ENCODE results near the gene LRP1. TPM values are rescaled to one million over a fixed set of nuclear protein-coding genes. Genes with fewer than 3 reads are reported as not detected.

LRP1 gene
- total and polyA plus RNA-seq, 3 experiments from 2014 or later, result 0.29 to 2.5 (median 2.3) TPM

DNA sequence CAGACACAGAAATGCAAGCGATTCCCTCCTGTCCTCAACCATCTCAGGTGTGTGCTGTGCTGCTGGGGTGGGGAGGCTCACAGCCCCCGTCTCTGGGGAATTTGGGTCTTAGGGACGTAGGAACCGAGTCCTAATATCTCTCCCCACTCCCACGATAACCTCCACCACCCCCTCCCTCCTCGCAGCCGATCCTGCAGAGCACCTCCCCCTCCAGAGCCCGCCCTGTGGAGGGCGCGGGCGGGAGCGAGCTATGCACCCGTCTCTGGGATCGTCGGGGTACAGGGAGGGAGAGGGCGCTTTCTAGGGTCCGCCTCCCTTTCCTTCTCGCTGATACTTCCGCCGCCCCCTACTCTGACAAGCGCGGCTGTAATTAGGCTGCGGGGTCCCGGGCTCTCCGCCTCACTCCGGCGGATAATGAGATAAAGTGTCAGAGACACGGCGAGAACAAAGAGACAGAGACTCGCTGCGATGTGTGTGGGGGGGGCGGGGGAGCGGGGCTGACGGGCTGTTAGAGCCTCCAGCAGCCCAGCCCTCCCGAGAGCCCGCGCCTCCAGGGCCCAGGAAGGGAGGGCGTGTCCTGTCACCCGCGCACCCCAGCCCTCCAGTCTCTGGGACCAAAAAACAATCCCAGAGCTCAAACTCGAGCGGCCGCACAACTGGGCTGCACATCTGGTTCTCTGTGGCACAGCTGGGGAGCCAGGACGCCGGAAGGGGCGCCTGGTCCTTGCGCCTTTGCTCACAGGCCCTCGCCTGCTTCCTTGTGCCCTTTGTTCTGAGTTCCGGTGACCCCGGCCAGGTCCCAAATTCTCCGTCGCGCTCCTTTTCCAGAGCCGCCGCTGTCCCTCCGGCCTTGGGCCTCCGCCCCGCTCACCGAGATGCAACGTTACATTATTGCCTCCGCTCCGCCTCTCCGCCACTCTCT lies 109.9 kb downstream of the LRP1 start:
- H3K4me1 Mint-ChIP-seq, result peaks cover 51 to 71% (median 67%) of the 10 kb centered on the region in 3 donors
- Histone ChIP-seq H3K9me3 (ENCODE audit: low read length) (no peaks in the 10 kb centered on the region), H3K36me3 (ENCODE audit: insufficient read depth, low read length) (peaks cover 10% of the 10 kb centered on the region), H3K4me1 (ENCODE audit: insufficient read depth, low read length) (peaks cover 67% of the 10 kb centered on the region), H3K27me3 (ENCODE audit: insufficient read depth, low read length, poor library complexity, severe bottlenecking) (peaks cover 52% of the 10 kb centered on the region), H3K4me3 (ENCODE audit: low read length) (peak overlapping the region; percentile 28), H3K27ac (ENCODE audit: low read depth, low read length) (no peak overlapping the region)
- H3K4me3 Mint-ChIP-seq, result peak overlapping the region; percentile 79 to 98 (median 94)
- no peaks in the 10 kb centered on the region for H3K9me3 Mint-ChIP-seq
- ChIA-PET POLR2A (interaction anchor here (1.0 to 1.9 kb wide), 4 partner anchors 9 to 24 kb away, joined by 3 to 13 read pairs (median 5); partner anchors contain the start of genes NXPH4 and SHMT2), CTCF (interaction anchor here (1.0 to 12.7 kb wide), 9 partner anchors 10 to 126 kb away, joined by 3 to 274 read pairs (median 9); partner anchors contain the start of genes NXPH4, SHMT2 and STAC3)
- peak overlapping the region in 4 of 8 donors; percentile 53 to 88 (median 69) for H3K27ac Mint-ChIP-seq
- DNase-seq, result peak in 1 of 5 donors; percentile 21
- H3K27me3 Mint-ChIP-seq, result peaks cover 52 to 66% of the 10 kb centered on the region in 2 donors
- peaks cover 8 to 21% (median 15%) of the 10 kb centered on the region in 3 donors for H3K36me3 Mint-ChIP-seq

DNA sequence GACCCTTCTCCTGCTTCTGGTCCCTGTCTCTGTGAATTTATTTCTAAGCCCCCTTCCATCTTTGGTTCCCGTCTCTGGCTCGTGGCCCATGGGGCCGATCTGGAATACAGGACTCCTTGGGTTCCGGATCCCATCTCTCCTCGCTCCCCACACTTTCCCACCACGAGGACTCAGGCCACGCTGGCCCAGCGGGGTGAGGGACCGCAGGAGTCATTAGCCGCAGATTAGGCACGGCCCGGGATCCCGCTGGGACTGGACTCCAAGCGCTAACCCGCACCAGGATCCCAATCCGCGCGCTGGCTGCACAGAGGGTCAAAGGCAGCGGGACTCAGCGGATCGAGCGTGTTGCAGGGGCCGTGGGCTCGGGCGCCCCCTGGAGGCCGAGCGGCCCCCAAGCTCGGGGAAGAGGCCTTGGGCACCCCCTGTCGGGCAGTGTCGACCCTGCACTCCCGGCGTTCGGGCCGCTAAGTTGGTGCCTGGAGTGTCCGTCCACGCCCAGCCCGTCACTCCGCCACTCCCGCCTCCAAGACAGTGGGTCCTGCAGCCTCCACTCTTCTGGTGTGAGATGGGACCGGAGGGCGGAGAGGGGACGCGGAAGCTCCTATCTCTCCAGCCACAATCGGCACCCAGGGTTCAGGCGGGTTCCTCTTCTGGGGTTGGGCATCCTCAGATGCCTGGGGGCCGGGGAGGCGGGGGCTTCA lies 110.7 kb downstream of the LRP1 start:
- H3K9me3 Mint-ChIP-seq, result no peaks in the 10 kb centered on the region
- Histone ChIP-seq H3K36me3 (ENCODE audit: insufficient read depth, low read length) (peaks cover 2% of the 10 kb centered on the region), H3K27ac (ENCODE audit: low read depth, low read length) (no peak overlapping the region), H3K27me3 (ENCODE audit: insufficient read depth, low read length, poor library complexity, severe bottlenecking) (peaks cover 55% of the 10 kb centered on the region), H3K4me3 (ENCODE audit: low read length) (peak overlapping the region; percentile 76), H3K4me1 (ENCODE audit: insufficient read depth, low read length) (peaks cover 75% of the 10 kb centered on the region), H3K9me3 (ENCODE audit: low read length) (no peaks in the 10 kb centered on the region)
- ChIA-PET POLR2A (interaction anchor here (1.0 to 1.9 kb wide), 4 partner anchors 10 to 25 kb away, joined by 3 to 13 read pairs (median 5); partner anchors contain the start of genes NXPH4 and SHMT2), CTCF (interaction anchor here (0.7 to 12.7 kb wide), 16 partner anchors 11 to 223 kb away, joined by 3 to 274 read pairs (median 6); partner anchors contain the start of genes NEMP1, NXPH4, SHMT2 and STAC3)
- H3K4me1 Mint-ChIP-seq, result peaks cover 57 to 79% (median 75%) of the 10 kb centered on the region in 3 donors
- DNase-seq, result peak; percentile 80 to 88 (median 82)
- H3K27me3 Mint-ChIP-seq, result peaks cover 56 to 73% of the 10 kb centered on the region in 2 donors
- H3K27ac Mint-ChIP-seq, result peak overlapping the region in 6 of 8 donors; percentile 54 to 92 (median 76)
- peaks cover 7 to 13% (median 8%) of the 10 kb centered on the region in 3 donors for H3K36me3 Mint-ChIP-seq
- H3K4me3 Mint-ChIP-seq, result peak overlapping the region; percentile 79 to 98 (median 94)

DNA sequence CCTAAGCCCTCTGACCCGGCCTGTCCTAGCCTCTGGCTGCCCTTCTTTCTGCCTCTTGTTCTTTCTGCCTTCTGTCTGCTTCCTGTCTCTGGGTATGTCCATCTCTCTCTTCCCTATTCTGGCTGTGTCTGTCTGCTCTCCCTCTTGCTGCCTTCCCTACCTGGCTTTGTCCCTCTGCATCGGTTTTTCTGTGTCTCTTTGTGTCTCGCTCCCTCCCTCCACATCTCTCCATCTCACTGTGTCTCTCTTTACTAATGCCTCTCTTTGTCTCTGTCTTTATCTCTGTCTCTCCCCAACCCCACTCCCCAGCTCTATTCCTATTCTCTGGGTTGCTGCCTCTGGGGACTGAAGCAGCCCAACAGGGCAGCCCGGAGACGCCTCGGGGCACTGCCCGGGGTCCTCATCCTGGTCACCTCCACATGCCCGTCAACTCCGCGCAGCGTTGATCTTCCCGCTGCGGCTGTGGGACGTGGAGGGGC lies 111.3 kb downstream of the LRP1 start:
- Histone ChIP-seq H3K27me3 (ENCODE audit: insufficient read depth, low read length, poor library complexity, severe bottlenecking) (peaks cover 61% of the 10 kb centered on the region), H3K27ac (ENCODE audit: low read depth, low read length) (no peak overlapping the region), H3K36me3 (ENCODE audit: insufficient read depth, low read length) (no peaks in the 10 kb centered on the region), H3K9me3 (ENCODE audit: low read length) (no peaks in the 10 kb centered on the region), H3K4me3 (ENCODE audit: low read length) (peak overlapping the region; percentile 76), H3K4me1 (ENCODE audit: insufficient read depth, low read length) (peaks cover 76% of the 10 kb centered on the region)
- H3K4me1 Mint-ChIP-seq, result peaks cover 59 to 82% (median 79%) of the 10 kb centered on the region in 3 donors
- peak overlapping the region in 5 of 8 donors; percentile 49 to 92 (median 88) for H3K27ac Mint-ChIP-seq
- peaks cover 58 to 78% of the 10 kb centered on the region in 2 donors for H3K27me3 Mint-ChIP-seq
- H3K36me3 Mint-ChIP-seq, result peaks cover 1 to 6% (median 1%) of the 10 kb centered on the region in 3 donors
- no peaks in the 10 kb centered on the region for H3K9me3 Mint-ChIP-seq
- ChIA-PET POLR2A (interaction anchor here (1.0 to 2.0 kb wide), 3 partner anchors 10 to 26 kb away, joined by 4 to 13 read pairs (median 8); partner anchors contain the start of gene SHMT2), CTCF (interaction anchor here (0.7 to 12.7 kb wide), 19 partner anchors 10 to 222 kb away, joined by 3 to 274 read pairs (median 6); partner anchors contain the start of genes NEMP1, NXPH4, SHMT2 and STAC3)
- no peak for DNase-seq
- peak overlapping the region; percentile 79 to 98 (median 94) for H3K4me3 Mint-ChIP-seq

DNA sequence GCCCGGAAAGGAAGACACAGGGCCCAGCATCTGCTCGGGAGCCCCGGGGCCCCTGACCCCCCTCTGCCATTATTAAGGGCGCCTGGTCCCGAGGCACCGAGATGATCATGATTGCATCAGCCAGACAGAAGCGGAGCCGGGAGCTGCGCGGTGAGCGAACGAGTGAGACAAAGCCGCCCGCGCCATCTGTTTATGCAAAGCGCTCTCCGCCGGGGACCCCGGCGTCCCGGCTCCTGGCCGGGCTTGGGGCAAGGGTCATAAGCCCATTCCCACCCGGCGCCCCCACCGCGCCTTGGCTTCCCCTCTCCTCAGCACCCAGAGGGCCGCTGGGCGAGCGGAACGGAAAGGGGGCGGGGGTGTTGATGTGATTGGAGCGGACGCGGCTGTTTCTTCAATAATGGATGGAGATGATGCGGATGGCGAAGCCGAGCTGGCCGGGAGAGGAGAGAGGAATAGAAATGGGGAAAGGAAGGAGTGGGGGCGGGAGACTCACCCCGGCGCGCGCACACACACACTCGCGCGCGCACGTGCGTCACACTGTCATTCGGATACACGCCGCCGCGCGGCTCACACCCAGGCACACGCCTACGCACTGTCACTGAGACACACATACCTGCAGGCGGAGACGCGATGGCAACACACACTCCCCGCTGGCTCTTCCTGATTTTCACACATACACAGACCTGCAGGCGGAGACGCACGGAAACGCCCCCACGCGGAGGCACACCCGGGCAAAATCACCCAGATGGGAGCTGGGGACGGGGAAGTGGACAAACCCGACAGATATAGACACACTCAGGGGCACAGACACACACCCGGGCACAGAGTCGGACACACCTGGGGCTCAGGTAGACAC lies 112.0 kb downstream of the LRP1 start:
- Mint-ChIP-seq H3K9me3 (no peaks in the 10 kb centered on the region), H3K36me3 (peaks cover 0 to 4% (median 0%) of the 10 kb centered on the region in 3 donors), H3K4me1 (peaks cover 59 to 82% (median 79%) of the 10 kb centered on the region in 3 donors), H3K4me3 (peak overlapping the region; percentile 79 to 98 (median 94)), H3K27ac (peak overlapping the region; percentile 36 to 96 (median 90)), H3K27me3 (peaks cover 58 to 83% of the 10 kb centered on the region in 2 donors)
- peaks cover 76% of the 10 kb centered on the region for H3K4me1 ChIP-seq (ENCODE audit: insufficient read depth, low read length)
- CTCF ChIA-PET, result interaction anchor here (1.0 to 12.7 kb wide), 12 partner anchors 9 to 161 kb away, joined by 3 to 274 read pairs (median 8); partner anchors contain the start of genes NEMP1, NXPH4, SHMT2 and STAC3
- H3K4me3 ChIP-seq (ENCODE audit: low read length), result peak overlapping the region; percentile 76
- no peaks in the 10 kb centered on the region for H3K9me3 ChIP-seq (ENCODE audit: low read length)
- H3K27ac ChIP-seq (ENCODE audit: low read depth, low read length), result no peak overlapping the region
- no peaks in the 10 kb centered on the region for H3K36me3 ChIP-seq (ENCODE audit: insufficient read depth, low read length)
- POLR2A ChIA-PET, result interaction anchor here (0.9 to 2.0 kb wide), 3 partner anchors 11 to 27 kb away, joined by 5 to 8 read pairs (median 5); partner anchors contain the start of gene SHMT2
- peak; percentile 56 to 84 (median 71) for DNase-seq
- peaks cover 61% of the 10 kb centered on the region for H3K27me3 ChIP-seq (ENCODE audit: insufficient read depth, low read length, poor library complexity, severe bottlenecking)

DNA sequence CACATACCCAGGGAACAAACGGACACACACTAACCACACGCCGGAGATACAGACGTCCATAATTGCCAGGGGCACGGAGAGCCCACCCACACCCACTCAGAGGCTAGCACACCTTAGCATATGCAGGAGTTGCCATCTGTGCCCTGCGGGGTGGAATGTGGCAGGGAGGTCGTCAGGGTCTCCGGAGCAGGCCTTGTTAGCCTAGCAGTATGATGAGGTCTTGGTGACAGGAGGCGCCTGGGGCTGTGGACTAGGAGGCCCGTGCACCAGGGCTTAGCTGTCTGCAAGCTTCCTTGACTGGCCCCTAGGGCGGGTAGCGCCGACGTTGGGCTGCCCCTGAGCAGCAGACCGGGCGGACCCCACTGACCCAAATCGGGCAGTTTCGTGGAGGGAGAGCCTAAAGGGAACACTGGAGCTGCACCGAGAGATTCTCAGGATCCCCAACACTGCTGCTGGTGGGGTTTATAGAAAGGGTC lies 112.7 kb downstream of the LRP1 start:
- Mint-ChIP-seq H3K36me3 (peaks cover 0 to 2% (median 0%) of the 10 kb centered on the region in 3 donors), H3K27ac (peak overlapping the region; percentile 36 to 96 (median 86)), H3K9me3 (no peaks in the 10 kb centered on the region), H3K4me3 (peak overlapping the region; percentile 79 to 98 (median 94)), H3K27me3 (peaks cover 55 to 81% of the 10 kb centered on the region in 2 donors), H3K4me1 (peaks cover 59 to 82% (median 79%) of the 10 kb centered on the region in 3 donors)
- H3K36me3 ChIP-seq (ENCODE audit: insufficient read depth, low read length), result no peaks in the 10 kb centered on the region
- ChIA-PET POLR2A (interaction anchor here (0.9 to 2.0 kb wide), 3 partner anchors 11 to 27 kb away, joined by 5 to 8 read pairs (median 5); partner anchors contain the start of gene SHMT2), CTCF (interaction anchor here (1.3 to 12.7 kb wide), 8 partner anchors 12 to 162 kb away, joined by 3 to 274 read pairs (median 16); partner anchors contain the start of genes NEMP1, NXPH4 and SHMT2)
- H3K4me1 ChIP-seq (ENCODE audit: insufficient read depth, low read length), result peaks cover 76% of the 10 kb centered on the region
- peak overlapping the region; percentile 76 for H3K4me3 ChIP-seq (ENCODE audit: low read length)
- no peak for DNase-seq
- no peaks in the 10 kb centered on the region for H3K9me3 ChIP-seq (ENCODE audit: low read length)
- H3K27ac ChIP-seq (ENCODE audit: low read depth, low read length), result no peak overlapping the region
- H3K27me3 ChIP-seq (ENCODE audit: insufficient read depth, low read length, poor library complexity, severe bottlenecking), result peaks cover 61% of the 10 kb centered on the region

DNA sequence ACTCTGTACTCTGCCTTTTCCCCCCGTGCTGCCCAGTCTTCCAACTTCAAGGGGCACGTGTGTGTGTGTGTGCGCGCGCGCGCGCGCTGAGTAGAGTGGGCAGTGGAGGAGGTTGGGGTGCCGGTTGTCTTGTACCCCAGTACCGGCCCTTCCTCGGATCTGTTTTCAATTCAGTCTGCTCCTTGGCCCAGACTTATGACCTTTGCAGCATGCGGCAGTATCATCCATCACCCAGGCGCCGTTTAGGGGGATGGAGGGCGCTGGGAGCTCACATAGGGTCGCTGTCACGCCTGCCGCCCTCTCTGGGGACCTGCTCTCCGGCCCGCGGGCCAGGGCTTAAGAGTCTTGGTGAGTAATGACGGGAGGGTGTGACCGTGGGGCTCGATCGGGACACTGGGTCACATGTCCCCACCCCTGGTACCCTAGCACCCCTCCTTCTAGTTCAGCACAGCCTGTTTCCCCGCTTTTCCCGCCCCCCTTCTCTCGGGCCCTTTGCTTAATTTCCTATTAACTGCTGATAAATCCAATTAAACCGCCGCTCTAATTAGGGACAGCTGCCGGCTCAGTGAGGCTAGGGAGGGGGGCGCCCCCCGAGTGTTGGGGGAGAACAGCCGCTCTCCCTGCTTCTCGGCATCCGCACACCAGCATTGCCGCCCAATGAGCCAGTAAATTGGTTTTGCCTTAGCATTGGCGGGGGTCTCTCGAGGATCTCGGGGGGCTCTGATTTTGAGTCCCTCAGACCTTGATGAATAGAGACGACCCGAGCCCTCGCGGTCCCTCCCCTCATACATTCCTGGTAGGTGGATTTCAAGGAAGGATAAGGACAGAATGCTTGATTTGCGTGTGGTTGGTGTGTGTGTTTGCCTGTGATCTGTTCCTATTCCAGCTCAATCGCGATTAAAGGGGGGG lies 113.4 kb downstream of the LRP1 start:
- Mint-ChIP-seq H3K9me3 (no peaks in the 10 kb centered on the region), H3K27ac (peak overlapping the region in 3 of 8 donors; percentile 36 to 77 (median 67)), H3K36me3 (peaks cover 0 to 2% (median under 1%) of the 10 kb centered on the region in 3 donors), H3K27me3 (peaks cover 56 to 74% of the 10 kb centered on the region in 2 donors), H3K4me1 (peaks cover 59 to 75% (median 73%) of the 10 kb centered on the region in 3 donors), H3K4me3 (peak overlapping the region in 6 of 7 donors; percentile 61 to 98 (median 88))
- no peaks in the 10 kb centered on the region for H3K36me3 ChIP-seq (ENCODE audit: insufficient read depth, low read length)
- H3K27me3 ChIP-seq (ENCODE audit: insufficient read depth, low read length, poor library complexity, severe bottlenecking), result peaks cover 59% of the 10 kb centered on the region
- no peak overlapping the region for H3K27ac ChIP-seq (ENCODE audit: low read depth, low read length)
- ChIA-PET POLR2A (interaction anchor here (1.3 to 2.0 kb wide), 2 partner anchors 12 to 17 kb away, joined by 4 to 8 read pairs; partner anchors contain the start of gene SHMT2), CTCF (interaction anchor here (1.3 to 12.7 kb wide), 13 partner anchors 11 to 217 kb away, joined by 3 to 274 read pairs (median 8); partner anchors contain the start of genes GLI1, NXPH4 and SHMT2)
- peaks cover 72% of the 10 kb centered on the region for H3K4me1 ChIP-seq (ENCODE audit: insufficient read depth, low read length)
- no peak for DNase-seq
- no peak overlapping the region for H3K4me3 ChIP-seq (ENCODE audit: low read length)
- H3K9me3 ChIP-seq (ENCODE audit: low read length), result no peaks in the 10 kb centered on the region

All from CD8-positive, alpha-beta memory T cell (primary cell).